ENCODE measurements around the gene ZCCHC10.

DNA sequence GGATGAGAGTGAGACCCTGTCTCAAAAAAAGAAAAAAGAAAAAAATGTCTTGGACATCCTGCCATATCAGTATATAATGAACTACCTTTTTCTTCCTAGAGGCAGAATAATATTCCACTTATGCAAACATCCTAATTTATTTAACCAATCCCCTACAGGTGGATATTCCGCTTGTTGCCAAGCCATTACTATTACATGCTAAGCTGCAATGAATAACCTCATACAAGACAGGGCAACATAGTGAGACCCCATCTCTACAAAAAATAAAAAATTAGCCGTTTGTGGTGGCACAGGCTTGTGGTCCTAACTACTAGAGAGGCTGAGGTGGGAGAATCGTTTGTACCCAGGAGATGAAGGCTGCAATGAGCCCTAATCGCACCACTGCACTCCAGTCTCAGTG, 61.2 kb downstream of the ZCCHC10 start:
- TF ChIP-seq POLR2AphosphoS5 (IDR thresholded peaks at IDR 0.05) (no peak), EP300 (IDR thresholded peaks at IDR 0.05; ENCODE audit: low read depth) (no peak)

Measured in transverse colon (tissue), 3 donors.